GM06990 (cell line): Measurements from ENCODE around the gene UST.

Experiments
- DNase-seq: peaks from one replicate; pipeline ENCODE4 v3.0.0-alpha.2; 2011; ENCODE audit not compliant: insufficient read length; ENCODE audit errors: extremely low read depth
- H3K27me3 ChIP-seq: replicated peaks from 2 replicates; pipeline ENCODE4 v1.6.0; 2011; ENCODE audit warnings: low read length; ENCODE audit not compliant: control insufficient read depth, insufficient read depth
- H3K36me3 ChIP-seq: 2 replicates; pipeline ENCODE4 v1.5.1; 2011; ENCODE audit warnings: low read length; ENCODE audit not compliant: control insufficient read depth, insufficient read depth
- H3K4me3 ChIP-seq: replicated peaks from 2 replicates; pipeline ENCODE4 v1.5.1; 2011; ENCODE audit warnings: low read depth, mild to moderate bottlenecking, control low read depth, low read length
- CTCF ChIP-seq: IDR thresholded peaks from 2 replicates; pipeline ENCODE4 v1.5.1; 2011; ENCODE audit warnings: low read length, control low read depth, mild to moderate bottlenecking, inconsistent platforms; ENCODE audit not compliant: insufficient read depth, poor library complexity, severe bottlenecking

UST gene

GRCh38 chr6:148987982-148988381 is 241.2 kb downstream of the UST start:
- Histone ChIP-seq H3K27me3 (no peaks in the 10 kb centered on the region; the same call in 1 of the 2 replicates), H3K4me3 (no peak overlapping the region), H3K36me3 (no peaks in the 10 kb centered on the region)
- DNase-seq = no peak
- TF ChIP-seq CTCF = no peak

GRCh38 chr6:148989585-148989984 is 242.8 kb downstream of the UST start:
- no peak for DNase-seq
- Histone ChIP-seq H3K27me3 (no peaks in the 10 kb centered on the region), H3K4me3 (no peak overlapping the region), H3K36me3 (no peaks in the 10 kb centered on the region)
- TF ChIP-seq CTCF = no peak

- DNase-seq = no peak
- H3K36me3 ChIP-seq = no peaks in the 10 kb centered on the region
- no peak for TF ChIP-seq CTCF
- no peaks in the 10 kb centered on the region for H3K27me3 ChIP-seq
- no peak overlapping the region for H3K4me3 ChIP-seq
Observed at GRCh38 chr6:148990403-148990802, 243.6 kb downstream of the UST start.

- no peak overlapping the region for H3K4me3 ChIP-seq
- no peaks in the 10 kb centered on the region for H3K36me3 ChIP-seq
- no peak for DNase-seq
- no peaks in the 10 kb centered on the region; the same call in 1 of the 2 replicates for H3K27me3 ChIP-seq
- no peak for TF ChIP-seq CTCF
Observed at GRCh38 chr6:148996815-148997214, 250.0 kb downstream of the UST start.

GRCh38 chr6:148997865-148998264 is 251.0 kb downstream of the UST start:
- Histone ChIP-seq H3K36me3 (no peaks in the 10 kb centered on the region), H3K4me3 (no peak overlapping the region), H3K27me3 (no peaks in the 10 kb centered on the region; the same call in 1 of the 2 replicates)
- DNase-seq = no peak
- no peak for TF ChIP-seq CTCF

GRCh38 chr6:148998704-148999103 is 251.9 kb downstream of the UST start:
- no peak for DNase-seq
- Histone ChIP-seq H3K27me3 (no peaks in the 10 kb centered on the region; the same call in 1 of the 2 replicates), H3K4me3 (no peak overlapping the region), H3K36me3 (no peaks in the 10 kb centered on the region)
- no peak for TF ChIP-seq CTCF
